Testis (tissue), 3 donors: ENCODE data around the gene SLC27A6. TPM values are rescaled to one million over a fixed set of nuclear protein-coding genes. Genes with fewer than 3 reads are reported as not detected.

Experiments used
- DNase-seq: peaks from one replicate; pipeline ENCODE4 v3.0.0-alpha.2; 2019
- H3K27ac ChIP-seq, 2 donors: fragments of 200-600 bp; sonication (generic); one replicate each; pipeline ENCODE4 v1.5.1; 2019
- H3K27me3 ChIP-seq: fragments of 200-600 bp; sonication (generic); one replicate; pipeline ENCODE4 v1.5.1; 2019
- H3K36me3 ChIP-seq: fragments of 200-600 bp; sonication (generic); one replicate; pipeline ENCODE4 v1.5.1; 2017; ENCODE audit warnings: low read depth; ENCODE audit errors: missing control alignments
- H3K4me1 ChIP-seq: fragments of 200-600 bp; sonication (generic); one replicate; pipeline ENCODE4 v1.5.1; 2019
- H3K4me3 ChIP-seq, 2 donors: fragments of 200-600 bp; sonication (generic); one replicate each; pipeline ENCODE4 v1.5.1; 2017 to 2019
- H3K9me3 ChIP-seq: fragments of 200-600 bp; sonication (generic); one replicate; pipeline ENCODE4 v1.5.1; 2017
- POLR2A ChIP-seq: fragments of 450-650 bp; IDR thresholded peaks from one replicate; pipeline ENCODE4 v1.6.1; 2017; ENCODE audit warnings: antibody characterized with exemption, mild to moderate bottlenecking, moderate library complexity
- WGBS, 2 donors: methylation state at CpG; one replicate each; pipeline ENCODE4 v1.1.5; 2018; 5-methylcytosine and 5-hydroxymethylcytosine counted together
- intact Hi-C: fragments of 100-400 bp; cut with DNase I; formaldehyde crosslinking; loops from one replicate; pipeline ENCODE4 v1.15.1; 2023; ENCODE audit warnings: low total_unique reads
- polyA plus RNA-seq: library from polyadenylated mRNA; stranded (reverse); fragments of 350-450 nt; fragmentation: Illumina TruSeq; extraction: RNeasy Lipid Tissue Mini Kit (QIAGEN cat#74804); gene quantifications from one replicate; pipeline ENCODE4 v1.2.3, GENCODE V29; 2014; ENCODE audit warnings: low read depth, low replicate concordance; ENCODE audit not compliant: insufficient read depth
- total RNA-seq, 2 donors: library from RNA; depleted of rRNA; stranded (reverse); fragments of >200 nt; gene quantifications; one replicate each; pipeline ENCODE4 v1.2.3, GENCODE V29; 2016
- TF ChIP-seq, protein P1 (sequence below), 3 experiments: fragments of 450-650 bp in 2 of 3; fragments of 200-600 bp in 1 of 3; sonication (generic) in 1 of 3; IDR thresholded peaks; one replicate each; pipeline ENCODE4 v1.5.1; 2016 to 2019; ENCODE audit warnings: antibody characterized with exemption in 3 of 3, mild to moderate bottlenecking in 2 of 3, moderate library complexity in 1 of 3

The SLC27A6 gene
- total and polyA plus RNA-seq, 3 donors from 2014 or later: 6.1 to 36.4 (median 30.0) TPM

DNA sequence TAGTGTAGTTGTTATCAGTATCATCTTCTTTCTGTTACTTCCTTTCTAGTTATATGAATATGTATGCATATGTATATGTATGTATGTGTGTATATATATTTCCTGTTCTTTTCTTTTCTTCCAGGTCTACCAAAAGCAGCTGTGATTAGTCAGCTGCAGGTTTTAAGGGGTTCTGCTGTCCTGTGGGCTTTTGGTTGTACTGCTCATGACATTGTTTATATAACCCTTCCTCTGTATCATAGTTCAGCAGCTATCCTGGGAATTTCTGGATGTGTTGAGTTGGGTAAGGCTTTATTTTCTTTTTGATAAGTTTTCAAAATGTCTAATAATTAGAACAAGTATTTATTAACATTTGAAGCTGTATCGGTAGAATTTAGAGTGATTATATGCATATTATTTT lies 23.2 kb downstream of the SLC27A6 start:
- no peaks in the 10 kb centered on the region for H3K36me3 ChIP-seq
- no peaks in the 10 kb centered on the region for H3K4me1 ChIP-seq
- no peak for TF ChIP-seq POLR2A
- TF ChIP-seq, protein P1, sequence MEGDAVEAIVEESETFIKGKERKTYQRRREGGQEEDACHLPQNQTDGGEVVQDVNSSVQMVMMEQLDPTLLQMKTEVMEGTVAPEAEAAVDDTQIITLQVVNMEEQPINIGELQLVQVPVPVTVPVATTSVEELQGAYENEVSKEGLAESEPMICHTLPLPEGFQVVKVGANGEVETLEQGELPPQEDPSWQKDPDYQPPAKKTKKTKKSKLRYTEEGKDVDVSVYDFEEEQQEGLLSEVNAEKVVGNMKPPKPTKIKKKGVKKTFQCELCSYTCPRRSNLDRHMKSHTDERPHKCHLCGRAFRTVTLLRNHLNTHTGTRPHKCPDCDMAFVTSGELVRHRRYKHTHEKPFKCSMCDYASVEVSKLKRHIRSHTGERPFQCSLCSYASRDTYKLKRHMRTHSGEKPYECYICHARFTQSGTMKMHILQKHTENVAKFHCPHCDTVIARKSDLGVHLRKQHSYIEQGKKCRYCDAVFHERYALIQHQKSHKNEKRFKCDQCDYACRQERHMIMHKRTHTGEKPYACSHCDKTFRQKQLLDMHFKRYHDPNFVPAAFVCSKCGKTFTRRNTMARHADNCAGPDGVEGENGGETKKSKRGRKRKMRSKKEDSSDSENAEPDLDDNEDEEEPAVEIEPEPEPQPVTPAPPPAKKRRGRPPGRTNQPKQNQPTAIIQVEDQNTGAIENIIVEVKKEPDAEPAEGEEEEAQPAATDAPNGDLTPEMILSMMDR (IDR thresholded peaks at IDR 0.05): no peak
- intact Hi-C loops: no loop called here
- H3K27ac ChIP-seq: no peak overlapping the region
- H3K27me3 ChIP-seq: no peaks in the 10 kb centered on the region
- WGBS, 2 donors: 35 to 64% methylated on average over 1 of the region's 1 CpG
- DNase-seq: no peak
- H3K4me3 ChIP-seq: no peak overlapping the region
- no peaks in the 10 kb centered on the region for H3K9me3 ChIP-seq

DNA sequence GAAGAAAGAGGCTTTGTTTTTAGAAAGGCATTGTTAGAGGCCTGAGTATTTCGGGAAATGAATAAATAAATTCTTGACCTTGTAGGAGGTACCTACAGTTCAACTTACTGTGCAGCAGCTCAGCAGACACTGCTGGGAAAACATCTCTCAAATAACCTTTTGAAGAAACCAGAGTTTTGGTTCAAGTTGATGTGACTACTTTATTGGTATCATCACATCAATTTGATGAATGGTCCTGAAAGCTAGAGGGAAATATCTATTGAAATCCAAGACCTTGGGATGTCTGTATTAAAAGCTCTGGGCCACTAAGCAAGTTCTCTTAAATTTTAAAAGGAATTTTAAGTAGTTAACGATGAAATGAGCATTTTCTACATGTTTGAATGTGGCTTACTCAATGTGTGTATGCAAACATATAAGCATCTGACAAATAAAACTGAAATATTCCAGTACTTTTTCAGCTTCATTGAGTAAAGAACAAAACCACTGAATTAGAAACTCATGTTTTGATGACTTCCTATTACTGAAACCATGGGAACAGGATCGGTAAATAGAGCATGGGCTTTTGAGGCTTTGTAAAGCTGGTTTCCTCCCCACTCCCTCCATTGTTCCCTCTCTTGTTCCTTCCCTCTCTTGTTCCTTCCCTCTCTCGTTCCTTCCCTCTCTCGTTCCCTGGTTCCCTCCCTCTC lies 36.7 kb downstream of the SLC27A6 start:
- intact Hi-C loops: no loop called here
- H3K4me1 ChIP-seq: no peaks in the 10 kb centered on the region
- H3K27ac ChIP-seq: no peak overlapping the region
- 56 to 63% methylated on average over 5 of the region's 5 CpGs for WGBS, 2 donors
- H3K9me3 ChIP-seq: no peaks in the 10 kb centered on the region
- H3K4me3 ChIP-seq: no peak overlapping the region
- no peak for DNase-seq
- no peaks in the 10 kb centered on the region for H3K36me3 ChIP-seq
- TF ChIP-seq, protein P1 (IDR thresholded peaks at IDR 0.05): no peak
- TF ChIP-seq POLR2A: no peak
- H3K27me3 ChIP-seq: no peaks in the 10 kb centered on the region

DNA sequence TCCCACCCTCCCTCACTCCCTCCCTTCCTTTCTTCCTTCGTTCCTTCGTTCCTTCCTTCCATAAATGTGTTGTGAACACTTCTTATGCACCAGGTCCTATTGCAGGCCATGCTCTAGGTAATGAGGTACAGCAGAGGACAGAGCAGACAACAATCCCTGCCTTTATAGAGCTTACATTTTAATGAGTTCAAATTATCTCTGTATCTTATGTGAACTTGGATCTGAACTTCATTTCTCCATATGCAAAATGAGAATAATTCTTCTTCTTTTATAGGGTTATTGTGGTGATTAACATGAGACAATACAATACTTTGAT lies 37.2 kb downstream of the SLC27A6 start:
- no peak for DNase-seq
- intact Hi-C loops: no loop called here
- H3K4me3 ChIP-seq: no peak overlapping the region
- no peaks in the 10 kb centered on the region for H3K4me1 ChIP-seq
- no peaks in the 10 kb centered on the region for H3K9me3 ChIP-seq
- no peaks in the 10 kb centered on the region for H3K27me3 ChIP-seq
- no peaks in the 10 kb centered on the region for H3K36me3 ChIP-seq
- TF ChIP-seq POLR2A: no peak
- TF ChIP-seq, protein P1 (IDR thresholded peaks at IDR 0.05): no peak
- WGBS, 2 donors: 63 to 90% methylated on average over 2 of the region's 2 CpGs
- no peak overlapping the region for H3K27ac ChIP-seq

DNA sequence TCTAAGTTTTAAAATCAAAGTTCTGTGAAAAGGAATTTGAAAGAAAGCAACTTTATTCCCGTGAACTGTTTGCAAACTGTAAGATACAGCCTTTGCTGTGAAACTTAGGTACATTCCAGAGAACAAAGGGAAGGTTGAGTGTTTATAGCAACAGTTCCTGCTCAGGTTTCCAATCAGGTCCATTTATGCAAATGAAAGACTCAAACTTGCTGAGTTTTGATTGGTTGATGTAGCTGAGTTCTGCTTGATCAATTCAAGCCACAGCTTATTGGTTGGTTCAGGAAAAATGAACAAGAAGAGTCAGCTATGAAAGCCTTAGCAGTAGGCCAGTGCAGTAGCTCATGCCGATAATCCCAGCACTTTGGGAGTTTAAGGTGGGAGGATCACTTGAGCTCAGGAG lies 37.9 kb downstream of the SLC27A6 start:
- Histone ChIP-seq H3K36me3 (no peaks in the 10 kb centered on the region), H3K4me1 (no peaks in the 10 kb centered on the region), H3K27ac (no peak overlapping the region), H3K27me3 (no peaks in the 10 kb centered on the region), H3K4me3 (no peak overlapping the region), H3K9me3 (no peaks in the 10 kb centered on the region)
- TF ChIP-seq, protein P1 (IDR thresholded peaks at IDR 0.05): no peak
- TF ChIP-seq POLR2A: no peak
- intact Hi-C loops: no loop called here
- DNase-seq: no peak
- WGBS, 2 donors: 76 to 89% methylated on average over 2 of the region's 2 CpGs

DNA sequence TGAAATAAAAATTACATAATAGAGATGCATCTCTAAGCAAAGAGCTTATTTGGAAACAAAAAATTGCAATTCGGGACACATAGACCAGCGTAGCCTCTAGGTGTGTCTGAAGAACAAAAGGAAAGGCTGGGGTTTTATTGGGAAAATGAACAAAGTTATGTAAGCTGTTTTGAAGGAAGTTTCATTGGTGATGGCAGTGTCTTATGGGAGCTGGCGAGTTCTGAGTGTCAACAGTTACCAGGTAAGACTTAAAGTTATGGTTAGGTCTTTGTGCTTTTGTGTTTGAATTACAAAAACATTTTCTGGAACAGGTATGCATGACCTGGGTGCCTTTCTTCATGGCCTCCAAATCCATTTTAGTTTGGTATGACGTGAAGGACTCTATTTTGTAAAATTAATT lies 48.9 kb downstream of the SLC27A6 start:
- no peaks in the 10 kb centered on the region for H3K9me3 ChIP-seq
- peaks cover under 1% of the 10 kb centered on the region for H3K4me1 ChIP-seq
- TF ChIP-seq POLR2A: no peak
- TF ChIP-seq, protein P1 (IDR thresholded peaks at IDR 0.05): no peak
- no peak overlapping the region for H3K27ac ChIP-seq
- WGBS, 2 donors: 96% methylated on average over 4 of the region's 4 CpGs
- H3K4me3 ChIP-seq: no peak overlapping the region
- DNase-seq: no peak
- no peaks in the 10 kb centered on the region for H3K36me3 ChIP-seq
- H3K27me3 ChIP-seq: no peaks in the 10 kb centered on the region
- intact Hi-C loops: no loop called here
